Kidney epithelial cell (primary cell): Measurements from ENCODE around the gene TEX44. TPM values are rescaled to one million over a fixed set of nuclear protein-coding genes. Genes with fewer than 3 reads are reported as not detected.

Source experiments
- DNase-seq: peaks from one replicate; pipeline ENCODE4 v3.0.0-alpha.2; 2010; ENCODE audit warnings: low read depth
- H3K27me3 ChIP-seq: 2 replicates; pipeline ENCODE4 v1.6.0; 2011; ENCODE audit warnings: low read length; ENCODE audit not compliant: control insufficient read depth, insufficient read depth
- H3K36me3 ChIP-seq: 2 replicates; pipeline ENCODE4 v1.5.1; 2011; ENCODE audit warnings: low read length; ENCODE audit not compliant: control insufficient read depth, insufficient read depth
- H3K4me3 ChIP-seq: 2 replicates; pipeline ENCODE4 v1.5.1; 2011; ENCODE audit warnings: low read depth, mild to moderate bottlenecking, control low read depth, low read length
- total RNA-seq: library from RNA; depleted of rRNA; stranded (reverse); fragments of >200 nt; gene quantifications from 2 replicates; pipeline ENCODE4 v1.2.3, GENCODE V29; 2015
- TF ChIP-seq, protein P1 (sequence below): IDR thresholded peaks from 2 replicates; pipeline ENCODE4 v1.5.1; 2011; ENCODE audit warnings: mild to moderate bottlenecking, moderate library complexity, low read length, control low read depth, inconsistent platforms; ENCODE audit not compliant: insufficient read depth, poor library complexity, severe bottlenecking

TEX44 gene
- total RNA-seq, 1 donor from 2014 or later, result not detected

DNA sequence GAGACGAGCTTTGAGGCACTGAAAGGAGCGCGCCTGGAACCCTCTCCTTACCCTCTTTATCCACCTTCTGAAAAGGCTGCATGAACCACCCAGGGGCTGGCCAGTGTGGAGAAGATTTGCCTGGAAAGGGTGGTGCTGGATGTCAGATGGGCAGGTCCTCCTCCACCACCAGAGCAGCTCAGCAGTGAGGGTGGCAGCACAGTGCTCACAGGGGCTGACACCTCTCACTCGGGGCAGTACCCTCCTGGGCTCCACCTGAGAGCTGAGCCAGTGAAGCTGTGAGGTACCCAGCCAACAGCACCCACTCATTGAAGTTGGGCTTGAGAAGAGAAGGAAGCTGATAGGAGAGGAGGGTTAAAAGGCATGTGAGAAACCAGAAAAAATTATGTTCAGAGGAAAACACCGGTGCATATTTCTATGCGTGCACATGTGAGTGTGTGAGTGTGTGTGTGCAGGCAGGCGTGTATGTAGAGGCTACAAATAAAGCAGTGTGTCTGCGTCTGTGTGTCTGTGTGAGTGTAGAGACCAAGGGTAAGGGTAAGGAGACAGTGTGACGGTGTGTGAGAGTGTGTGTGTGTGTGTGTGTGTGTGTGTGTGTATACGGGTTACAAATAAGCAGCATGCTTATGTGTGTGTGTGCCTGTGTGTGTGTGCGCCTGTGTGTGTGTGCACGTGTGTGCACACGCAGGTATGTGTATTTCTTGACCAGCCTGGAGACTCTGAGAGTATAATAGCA lies 40.7 kb downstream of the TEX44 start:
- Histone ChIP-seq H3K36me3 (no peaks in the 10 kb centered on the region), H3K27me3 (no peaks in the 10 kb centered on the region), H3K4me3 (no peak overlapping the region)
- TF ChIP-seq, protein P1, sequence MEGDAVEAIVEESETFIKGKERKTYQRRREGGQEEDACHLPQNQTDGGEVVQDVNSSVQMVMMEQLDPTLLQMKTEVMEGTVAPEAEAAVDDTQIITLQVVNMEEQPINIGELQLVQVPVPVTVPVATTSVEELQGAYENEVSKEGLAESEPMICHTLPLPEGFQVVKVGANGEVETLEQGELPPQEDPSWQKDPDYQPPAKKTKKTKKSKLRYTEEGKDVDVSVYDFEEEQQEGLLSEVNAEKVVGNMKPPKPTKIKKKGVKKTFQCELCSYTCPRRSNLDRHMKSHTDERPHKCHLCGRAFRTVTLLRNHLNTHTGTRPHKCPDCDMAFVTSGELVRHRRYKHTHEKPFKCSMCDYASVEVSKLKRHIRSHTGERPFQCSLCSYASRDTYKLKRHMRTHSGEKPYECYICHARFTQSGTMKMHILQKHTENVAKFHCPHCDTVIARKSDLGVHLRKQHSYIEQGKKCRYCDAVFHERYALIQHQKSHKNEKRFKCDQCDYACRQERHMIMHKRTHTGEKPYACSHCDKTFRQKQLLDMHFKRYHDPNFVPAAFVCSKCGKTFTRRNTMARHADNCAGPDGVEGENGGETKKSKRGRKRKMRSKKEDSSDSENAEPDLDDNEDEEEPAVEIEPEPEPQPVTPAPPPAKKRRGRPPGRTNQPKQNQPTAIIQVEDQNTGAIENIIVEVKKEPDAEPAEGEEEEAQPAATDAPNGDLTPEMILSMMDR, result no peak
- DNase-seq, result no peak

DNA sequence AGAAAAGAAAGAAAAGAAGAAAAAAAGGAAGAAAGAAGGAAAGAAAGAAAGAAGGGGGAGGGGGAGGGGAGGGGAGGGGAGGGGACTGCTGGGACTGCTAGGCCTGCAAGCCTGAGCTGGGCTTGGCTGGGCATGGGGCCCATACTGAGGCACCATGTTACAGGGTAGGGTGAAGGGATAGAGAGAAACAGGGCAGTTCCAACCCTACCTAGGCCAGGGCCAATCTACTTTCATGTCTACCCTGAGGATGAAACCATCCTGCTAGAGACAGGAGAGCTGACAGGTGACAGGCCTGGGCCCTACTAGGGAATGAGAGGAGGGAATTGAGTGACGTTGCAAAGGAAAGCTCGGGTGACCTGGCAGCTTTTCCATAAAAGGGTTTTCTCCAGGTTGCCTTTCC lies 41.7 kb downstream of the TEX44 start:
- no peak for DNase-seq
- no peaks in the 10 kb centered on the region for H3K36me3 ChIP-seq
- H3K4me3 ChIP-seq, result no peak overlapping the region
- H3K27me3 ChIP-seq, result no peaks in the 10 kb centered on the region
- TF ChIP-seq, protein P1, result no peak

DNA sequence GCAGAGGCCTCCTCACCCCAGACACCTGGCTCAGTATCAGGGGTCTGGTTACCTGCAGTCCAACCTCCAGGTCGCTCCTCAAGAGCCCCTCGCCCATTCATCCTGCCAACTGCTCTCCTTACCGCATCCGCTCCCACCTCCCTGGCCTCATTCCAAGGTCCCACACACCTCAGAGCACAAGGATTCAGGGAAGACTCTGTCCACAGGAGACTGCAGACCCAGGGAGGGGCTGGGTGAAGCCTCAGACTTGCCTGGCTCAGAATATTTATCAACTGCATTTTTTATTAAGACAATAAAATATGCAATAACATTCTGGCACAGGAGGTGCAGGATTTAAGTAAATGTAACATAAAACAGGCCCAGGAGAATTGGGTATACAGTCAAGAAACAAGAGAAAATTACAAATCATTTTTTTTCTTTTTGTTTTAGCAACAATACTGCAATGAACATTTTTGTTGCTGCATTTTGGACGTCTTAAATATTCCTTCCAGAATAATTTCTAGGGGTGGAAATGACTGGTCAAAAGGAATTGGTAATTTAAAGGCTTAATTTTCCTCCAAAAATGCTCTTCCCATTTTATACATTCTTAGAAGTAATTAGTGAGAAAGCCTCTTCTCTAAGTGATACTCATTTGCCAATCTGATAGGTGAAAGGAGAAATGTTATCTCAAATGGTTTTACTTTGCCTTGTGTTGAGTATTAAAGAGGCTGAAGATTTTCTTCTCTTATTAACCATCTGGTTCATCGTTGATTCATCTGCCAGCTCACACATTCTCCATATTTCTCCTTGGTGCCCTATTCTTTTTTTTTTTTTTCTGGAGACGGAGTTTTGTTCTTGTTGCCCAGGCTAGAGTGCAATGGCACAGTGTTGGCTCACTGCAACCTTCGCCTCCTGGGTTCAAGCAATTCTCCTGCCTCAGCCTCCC lies 42.5 kb downstream of the TEX44 start:
- H3K36me3 ChIP-seq, result no peaks in the 10 kb centered on the region
- H3K4me3 ChIP-seq, result no peak overlapping the region
- no peaks in the 10 kb centered on the region for H3K27me3 ChIP-seq
- no peak for DNase-seq
- TF ChIP-seq, protein P1, result no peak

DNA sequence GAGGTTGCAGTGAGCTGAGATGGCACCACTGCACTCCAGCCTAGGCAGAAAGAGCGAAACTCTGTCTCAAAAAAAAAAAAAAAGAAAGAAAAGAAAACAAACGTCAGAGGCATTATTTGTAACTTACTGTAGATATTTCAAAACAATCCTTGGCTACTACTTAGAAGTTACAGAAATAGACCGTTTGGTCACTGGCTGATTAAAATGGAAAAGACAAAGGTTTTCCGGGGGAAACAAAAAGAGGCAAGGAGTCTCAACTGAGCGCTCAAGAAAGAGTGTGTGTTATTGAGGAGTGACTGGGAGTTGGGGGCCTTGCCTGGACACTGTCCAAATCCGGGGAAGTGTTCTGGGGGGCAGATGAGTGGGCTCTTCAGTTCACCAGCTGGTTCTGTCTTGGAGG lies 47.6 kb downstream of the TEX44 start:
- TF ChIP-seq, protein P1, result no peak
- Histone ChIP-seq H3K4me3 (no peak overlapping the region), H3K27me3 (no peaks in the 10 kb centered on the region), H3K36me3 (no peaks in the 10 kb centered on the region)
- no peak for DNase-seq

DNA sequence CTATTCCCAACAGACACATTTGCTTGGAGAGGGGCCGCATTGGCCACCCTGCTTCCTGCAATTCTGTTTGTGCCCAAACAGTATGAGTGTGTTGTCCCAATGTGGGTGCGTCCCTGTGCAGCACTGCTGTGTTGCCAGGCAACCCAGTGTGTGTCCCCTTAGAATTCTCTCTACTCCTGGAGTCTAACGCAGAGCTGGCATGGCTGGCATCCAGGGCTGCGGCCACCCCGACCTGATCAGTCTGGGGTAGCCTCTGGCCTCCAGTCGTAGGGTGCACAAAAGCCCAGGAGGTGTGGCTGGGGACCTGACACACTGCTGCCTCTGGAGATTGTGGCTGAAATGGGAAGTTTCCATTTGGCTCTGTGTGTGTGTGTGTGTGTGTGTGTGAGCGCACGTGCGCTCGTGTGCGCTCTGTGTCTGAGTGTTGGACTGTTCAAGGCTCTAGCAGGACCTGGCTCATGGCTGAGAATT lies 48.0 kb downstream of the TEX44 start:
- Histone ChIP-seq H3K36me3 (no peaks in the 10 kb centered on the region), H3K27me3 (no peaks in the 10 kb centered on the region), H3K4me3 (no peak overlapping the region)
- DNase-seq, result no peak
- TF ChIP-seq, protein P1, result no peak
